Measurements from ENCODE around the gene RSU1. TPM values are rescaled to one million over a fixed set of nuclear protein-coding genes. Genes with fewer than 3 reads are reported as not detected.

The RSU1 gene
- polyA plus RNA-seq, 3 donors, result 45.7 to 111 (median 100) TPM

DNA sequence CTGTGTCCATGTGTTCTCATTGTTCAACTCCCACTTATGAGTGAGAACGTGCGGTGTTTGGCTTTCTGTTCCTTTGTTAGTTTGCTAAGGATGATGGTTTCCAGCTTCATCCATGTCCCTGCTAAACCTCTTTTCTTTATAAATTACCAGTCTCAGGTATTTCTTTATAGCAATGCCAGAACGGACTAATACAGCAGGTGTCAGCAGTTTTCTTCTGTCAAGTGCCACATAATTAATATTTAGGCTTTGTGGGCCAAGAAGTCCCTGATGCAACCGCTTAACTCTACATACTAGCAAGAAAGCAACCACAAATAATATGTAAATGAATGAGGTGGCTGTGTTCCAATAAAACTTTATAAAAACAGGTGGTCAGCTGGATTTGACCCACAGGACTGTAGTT lies 269.3 kb downstream of the RSU1 start:
- Mint-ChIP-seq H3K4me3 (no peak overlapping the region), H3K36me3 (no peaks in the 10 kb centered on the region), H3K27me3 (ENCODE audit: low read depth in 3 of 3) (peaks cover 5 to 14% (median 7%) of the 10 kb centered on the region in 3 donors), H3K27ac (no peak overlapping the region), H3K9me3 (peaks cover 0 to 2% (median 0%) of the 10 kb centered on the region in 7 donors), H3K4me1 (no peaks in the 10 kb centered on the region)
- Histone ChIP-seq H3K4me3 (replicated peaks in 1 of 3; ENCODE audit: low read depth in 2 of 3, low read length in 3 of 3) (no peak overlapping the region), H3K9me3 (replicated peaks in 1 of 2; ENCODE audit: control insufficient read depth in 1 of 2, insufficient read depth in 1 of 2, low read length in 2 of 2) (no peaks in the 10 kb centered on the region), H3K9ac (ENCODE audit: insufficient read depth, low read length, poor library complexity, severe bottlenecking) (no peak overlapping the region), H3K4me2 (replicated peaks; ENCODE audit: extremely low read depth, low read length, poor library complexity, severe bottlenecking) (no peak overlapping the region), H3K79me2 (ENCODE audit: insufficient read depth, low read length) (no peaks in the 10 kb centered on the region), H3K27me3 (ENCODE audit: control insufficient read depth in 2 of 2, insufficient read depth in 2 of 2, low read length in 2 of 2) (no peaks in the 10 kb centered on the region), H3K36me3 (replicated peaks in 1 of 2; ENCODE audit: control insufficient read depth in 1 of 2, insufficient read depth in 2 of 2, low read length in 2 of 2) (no peaks in the 10 kb centered on the region), H4K20me1 (ENCODE audit: insufficient read depth, low read length) (no peaks in the 10 kb centered on the region), H3K4me1 (ENCODE audit: control insufficient read depth in 1 of 2, insufficient read depth in 2 of 2, low read length in 2 of 2) (no peaks in the 10 kb centered on the region), H3K27ac (ENCODE audit: low read depth in 1 of 2, low read length in 2 of 2) (no peak overlapping the region), H2AFZ (ENCODE audit: insufficient read depth, low read depth, low read length, poor library complexity, severe bottlenecking) (no peak overlapping the region)
- TF ChIP-seq, protein P1, sequence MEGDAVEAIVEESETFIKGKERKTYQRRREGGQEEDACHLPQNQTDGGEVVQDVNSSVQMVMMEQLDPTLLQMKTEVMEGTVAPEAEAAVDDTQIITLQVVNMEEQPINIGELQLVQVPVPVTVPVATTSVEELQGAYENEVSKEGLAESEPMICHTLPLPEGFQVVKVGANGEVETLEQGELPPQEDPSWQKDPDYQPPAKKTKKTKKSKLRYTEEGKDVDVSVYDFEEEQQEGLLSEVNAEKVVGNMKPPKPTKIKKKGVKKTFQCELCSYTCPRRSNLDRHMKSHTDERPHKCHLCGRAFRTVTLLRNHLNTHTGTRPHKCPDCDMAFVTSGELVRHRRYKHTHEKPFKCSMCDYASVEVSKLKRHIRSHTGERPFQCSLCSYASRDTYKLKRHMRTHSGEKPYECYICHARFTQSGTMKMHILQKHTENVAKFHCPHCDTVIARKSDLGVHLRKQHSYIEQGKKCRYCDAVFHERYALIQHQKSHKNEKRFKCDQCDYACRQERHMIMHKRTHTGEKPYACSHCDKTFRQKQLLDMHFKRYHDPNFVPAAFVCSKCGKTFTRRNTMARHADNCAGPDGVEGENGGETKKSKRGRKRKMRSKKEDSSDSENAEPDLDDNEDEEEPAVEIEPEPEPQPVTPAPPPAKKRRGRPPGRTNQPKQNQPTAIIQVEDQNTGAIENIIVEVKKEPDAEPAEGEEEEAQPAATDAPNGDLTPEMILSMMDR (IDR thresholded peaks at IDR 0.05), result no peak
- WGBS (ENCODE audit: insufficient coverage), result no CpG with 5 or more reads among the region's 4 CpGs
- DNase-seq, result no peak
- intact Hi-C loops (cut with micrococcal nuclease), result no loop called here

DNA sequence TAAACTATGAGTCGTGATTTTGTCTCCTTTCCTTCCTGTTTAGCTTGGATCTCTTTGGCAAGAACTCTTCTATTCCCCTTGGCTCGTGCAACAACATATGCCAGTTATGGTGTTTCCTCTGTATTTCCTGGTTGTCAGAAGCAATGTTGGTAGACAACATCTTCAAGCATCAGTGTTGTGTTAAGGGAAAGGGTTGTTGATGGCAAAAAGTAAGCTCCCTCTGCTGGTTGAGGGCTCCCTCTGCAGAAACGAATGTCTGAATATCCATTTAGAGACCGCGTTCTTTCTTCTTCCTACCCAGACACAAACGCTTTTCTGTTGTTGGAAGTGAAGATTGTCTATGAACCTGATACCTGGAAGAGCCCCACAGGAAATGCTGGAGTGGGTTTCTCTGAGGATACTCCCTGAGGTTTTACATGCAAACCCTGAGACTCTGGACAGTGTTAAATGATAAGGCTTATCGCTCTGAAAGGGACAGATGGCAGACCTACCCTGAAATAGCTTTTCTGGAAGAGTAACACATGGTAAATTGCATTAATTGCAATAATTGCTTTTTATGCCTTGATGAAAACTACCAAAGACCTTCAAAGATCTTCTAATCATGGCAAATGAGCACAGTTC lies 272.0 kb downstream of the RSU1 start:
- Histone ChIP-seq H3K9ac (ENCODE audit: insufficient read depth, low read length, poor library complexity, severe bottlenecking) (no peak overlapping the region), H3K36me3 (replicated peaks in 1 of 2; ENCODE audit: control insufficient read depth in 1 of 2, insufficient read depth in 2 of 2, low read length in 2 of 2) (no peaks in the 10 kb centered on the region), H3K27ac (ENCODE audit: low read depth in 1 of 2, low read length in 2 of 2) (no peak overlapping the region), H3K79me2 (ENCODE audit: insufficient read depth, low read length) (no peaks in the 10 kb centered on the region), H4K20me1 (ENCODE audit: insufficient read depth, low read length) (no peaks in the 10 kb centered on the region), H3K9me3 (replicated peaks in 1 of 2; ENCODE audit: control insufficient read depth in 1 of 2, insufficient read depth in 1 of 2, low read length in 2 of 2) (no peaks in the 10 kb centered on the region), H2AFZ (ENCODE audit: insufficient read depth, low read depth, low read length, poor library complexity, severe bottlenecking) (no peak overlapping the region), H3K4me2 (replicated peaks; ENCODE audit: extremely low read depth, low read length, poor library complexity, severe bottlenecking) (no peak overlapping the region), H3K4me1 (ENCODE audit: control insufficient read depth in 1 of 2, insufficient read depth in 2 of 2, low read length in 2 of 2) (no peaks in the 10 kb centered on the region), H3K27me3 (ENCODE audit: control insufficient read depth in 2 of 2, insufficient read depth in 2 of 2, low read length in 2 of 2) (no peaks in the 10 kb centered on the region), H3K4me3 (replicated peaks in 1 of 3; ENCODE audit: low read depth in 2 of 3, low read length in 3 of 3) (no peak overlapping the region)
- Mint-ChIP-seq H3K4me1 (no peaks in the 10 kb centered on the region), H3K27ac (no peak overlapping the region), H3K4me3 (no peak overlapping the region), H3K36me3 (no peaks in the 10 kb centered on the region), H3K27me3 (ENCODE audit: low read depth in 3 of 3) (peaks cover 5 to 14% (median 7%) of the 10 kb centered on the region in 3 donors), H3K9me3 (no peaks in the 10 kb centered on the region)
- intact Hi-C loops (cut with micrococcal nuclease), result no loop called here
- TF ChIP-seq, protein P1 (IDR thresholded peaks at IDR 0.05), result no peak
- WGBS (ENCODE audit: insufficient coverage), result 100% methylated on average over 1 of the region's 7 CpGs
- DNase-seq, result no peak
